HEK293 (cell line): ENCODE data around the gene GNPDA2.

Experiments used
- CTCF ChIA-PET: fragments of 350-600 bp; formaldehyde crosslinking; extraction: SDS; loops from one replicate; lab custom pipeline; 2021; ENCODE audit warnings: antibody characterized with exemption; lab: Yijun Ruan, JAX
- POLR2A ChIA-PET: fragments of 300-600 bp; formaldehyde crosslinking; extraction: SDS; loops from one replicate; lab custom pipeline; 2020; ENCODE audit warnings: antibody characterized with exemption, inconsistent platforms; lab: Yijun Ruan, JAX
- H3K27ac ChIP-seq: fragments of 200-500 bp; sonication (Bioruptor generic); 2 replicates; pipeline ENCODE4 v1.5.1; 2014; ENCODE audit warnings: low read depth, low read length, control low read depth, inconsistent platforms; ENCODE audit errors: extremely low read depth
- H3K36me3 ChIP-seq, 2 experiments: fragments of 200-500 bp in 1 of 2; sonication (Bioruptor generic) in 1 of 2; 1 replicate in 1 of 2; 2 replicates in 1 of 2; pipeline ENCODE4 v1.5.1; 2014 to 2017; ENCODE audit warnings: inconsistent platforms in 2 of 2, low read length in 2 of 2; ENCODE audit not compliant: control insufficient read depth in 2 of 2, insufficient read depth in 1 of 2
- H3K4me1 ChIP-seq: fragments of 200-500 bp; sonication (Bioruptor generic); 2 replicates; pipeline ENCODE4 v1.5.1; 2014; ENCODE audit warnings: mild to moderate bottlenecking, low read length, inconsistent platforms; ENCODE audit not compliant: control insufficient read depth, insufficient read depth
- H3K4me3 ChIP-seq: 2 replicates; pipeline ENCODE4 v1.5.1; 2011; ENCODE audit warnings: low read depth, mild to moderate bottlenecking, control low read depth, low read length, moderate library complexity
- H3K9me3 ChIP-seq: fragments of 200-500 bp; sonication (Bioruptor generic); 2 replicates; pipeline ENCODE4 v1.5.1; 2014; ENCODE audit warnings: low read depth, low read length, inconsistent platforms; ENCODE audit not compliant: control insufficient read depth, insufficient read depth
- BCL6B ChIP-seq: fragments of 450-650 bp; formaldehyde crosslinking; IDR thresholded peaks from 2 replicates; pipeline ENCODE4 v1.5.1; 2017; ENCODE audit warnings: missing biosample characterization, missing genetic modification characterization
- GLIS2 ChIP-seq: fragments of 450-650 bp; formaldehyde crosslinking; IDR thresholded peaks from 2 replicates; pipeline ENCODE4 v1.5.1; 2016; ENCODE audit warnings: missing biosample characterization, missing genetic modification characterization
- IKZF3 ChIP-seq: fragments of 450-650 bp; IDR thresholded peaks from 2 replicates; pipeline ENCODE4 v1.5.0; 2018; ENCODE audit warnings: missing biosample characterization, mild to moderate bottlenecking, missing genetic modification characterization, moderate library complexity
- KLF7 ChIP-seq: fragments of 450-650 bp; formaldehyde crosslinking; IDR thresholded peaks from 2 replicates; pipeline ENCODE4 v1.5.1; 2016; ENCODE audit warnings: missing biosample characterization, missing genetic modification characterization, borderline replicate concordance
- PRDM10 ChIP-seq: fragments of 450-650 bp; formaldehyde crosslinking; IDR thresholded peaks from 2 replicates; pipeline ENCODE4 v1.5.1; 2016; ENCODE audit warnings: missing biosample characterization, missing genetic modification characterization
- WT1 ChIP-seq: fragments of 450-650 bp; formaldehyde crosslinking; IDR thresholded peaks from 2 replicates; pipeline ENCODE4 v1.5.1; 2016; ENCODE audit warnings: missing biosample characterization, missing genetic modification characterization
- ZBTB10 ChIP-seq: fragments of 450-650 bp; formaldehyde crosslinking; IDR thresholded peaks from 2 replicates; pipeline ENCODE4 v1.5.1; 2016; ENCODE audit warnings: missing biosample characterization, missing genetic modification characterization
- ZBTB17 ChIP-seq: fragments of 450-650 bp; formaldehyde crosslinking; IDR thresholded peaks from 2 replicates; pipeline ENCODE4 v1.5.1; 2016; ENCODE audit warnings: missing biosample characterization, missing genetic modification characterization
- ZNF133 ChIP-seq: fragments of 450-650 bp; formaldehyde crosslinking; IDR thresholded peaks from 2 replicates; pipeline ENCODE4 v1.5.1; 2016; ENCODE audit warnings: missing biosample characterization, missing genetic modification characterization
- ZNF157 ChIP-seq: fragments of 450-650 bp; formaldehyde crosslinking; IDR thresholded peaks from 2 replicates; pipeline ENCODE4 v1.5.1; 2016; ENCODE audit warnings: missing biosample characterization, missing genetic modification characterization
- ZNF175 ChIP-seq: fragments of 450-650 bp; formaldehyde crosslinking; IDR thresholded peaks from 2 replicates; pipeline ENCODE4 v1.5.1; 2016; ENCODE audit warnings: missing biosample characterization, missing genetic modification characterization
- ZNF214 ChIP-seq: fragments of 450-650 bp; formaldehyde crosslinking; IDR thresholded peaks from 2 replicates; pipeline ENCODE4 v1.5.1; 2017; ENCODE audit warnings: missing biosample characterization, mild to moderate bottlenecking, missing genetic modification characterization, borderline replicate concordance
- ZNF335 ChIP-seq: fragments of 450-650 bp; formaldehyde crosslinking; conservative IDR thresholded peaks from 2 replicates; pipeline ENCODE4 v1.5.1; 2016; ENCODE audit warnings: missing biosample characterization, missing genetic modification characterization
- ZNF404 ChIP-seq: fragments of 450-650 bp; formaldehyde crosslinking; IDR thresholded peaks from 2 replicates; pipeline ENCODE4 v1.5.1; 2017; ENCODE audit warnings: missing biosample characterization, missing genetic modification characterization
- ZNF449 ChIP-seq: fragments of 450-650 bp; formaldehyde crosslinking; IDR thresholded peaks from 2 replicates; pipeline ENCODE4 v1.5.1; 2017; ENCODE audit warnings: missing biosample characterization, mild to moderate bottlenecking, missing genetic modification characterization, moderate library complexity
- ZNF473 ChIP-seq: fragments of 450-650 bp; formaldehyde crosslinking; IDR thresholded peaks from 2 replicates; pipeline ENCODE4 v1.5.1; 2017; ENCODE audit warnings: missing biosample characterization, missing genetic modification characterization
- ZNF488 ChIP-seq: fragments of 450-650 bp; formaldehyde crosslinking; IDR thresholded peaks from 2 replicates; pipeline ENCODE4 v1.5.1; 2016; ENCODE audit warnings: missing biosample characterization, missing genetic modification characterization
- ZNF549 ChIP-seq: fragments of 450-650 bp; IDR thresholded peaks from 2 replicates; pipeline ENCODE4 v1.5.1; 2018; ENCODE audit warnings: missing biosample characterization, missing genetic modification characterization, mild to moderate bottlenecking, inconsistent platforms, moderate library complexity
- ZNF585B ChIP-seq: fragments of 450-650 bp; formaldehyde crosslinking; IDR thresholded peaks from 2 replicates; pipeline ENCODE4 v1.5.1; 2016; ENCODE audit warnings: missing biosample characterization, missing genetic modification characterization
- ZNF596 ChIP-seq: fragments of 450-650 bp; IDR thresholded peaks from 2 replicates; pipeline ENCODE4 v1.5.0; 2018; ENCODE audit warnings: missing biosample characterization, mild to moderate bottlenecking, missing genetic modification characterization, moderate library complexity
- ZNF692 ChIP-seq: fragments of 450-650 bp; formaldehyde crosslinking; IDR thresholded peaks from 2 replicates; pipeline ENCODE4 v1.5.1; 2016; ENCODE audit warnings: missing biosample characterization, missing genetic modification characterization
- ZNF747 ChIP-seq: fragments of 450-650 bp; formaldehyde crosslinking; IDR thresholded peaks from 2 replicates; pipeline ENCODE4 v1.5.1; 2016; ENCODE audit warnings: missing biosample characterization, missing genetic modification characterization
- ZNF785 ChIP-seq: fragments of 450-650 bp; formaldehyde crosslinking; IDR thresholded peaks from 2 replicates; pipeline ENCODE4 v1.5.1; 2016; ENCODE audit warnings: missing biosample characterization, missing genetic modification characterization
- ZSCAN30 ChIP-seq: fragments of 450-650 bp; IDR thresholded peaks from 2 replicates; pipeline ENCODE4 v1.5.1; 2018; ENCODE audit warnings: missing biosample characterization, mild to moderate bottlenecking, missing genetic modification characterization, moderate library complexity

The GNPDA2 gene

GRCh38 chr4:44726038-44726871 lies at the start of gene GNPDA2:
GNPDA2 (minus strand) TSS chr4:44726556; CDS start chr4:44722207, 4,349 bp downstream.
- Histone ChIP-seq H3K27ac (no peak within 1 kb of the TSS; the same call in 1 of the 2 replicates), H3K4me1 (no peaks in the 10 kb centered on the region), H3K36me3 (no peaks in the 10 kb centered on the region), H3K9me3 (no peaks in the 10 kb centered on the region), H3K4me3 (peak within 1 kb of the TSS; percentile 74)
- ChIA-PET CTCF (no interaction called here), POLR2A (interaction anchor here (3.5 kb wide), 1 partner anchor 48 kb away, joined by 16 read pairs; the partner anchor contains the start of gene GUF1)
- TF ChIP-seq ZNF175 (tag by site-specific recombination) = no peak
- TF ChIP-seq ZNF785 (tag by site-specific recombination) = no peak
- TF ChIP-seq ZNF157 = no peak
- TF ChIP-seq ZNF596 (tag by site-specific recombination) = peak; percentile 49; the same call in 1 of the 2 replicates
- TF ChIP-seq ZBTB10 (tag by site-specific recombination) = no peak
- no peak for TF ChIP-seq BCL6B (tag by site-specific recombination)
- no peak for TF ChIP-seq IKZF3 (tag by site-specific recombination)
- TF ChIP-seq ZNF335 (tag by site-specific recombination) = peak; percentile 64
- TF ChIP-seq ZNF404 (tag by site-specific recombination) = no peak
- no peak; the same call in 1 of the 2 replicates for TF ChIP-seq ZNF692 (tag by site-specific recombination)
- TF ChIP-seq ZNF214 = no peak
- TF ChIP-seq WT1 (tag by site-specific recombination) = no peak
- no peak for TF ChIP-seq ZNF747 (tag by site-specific recombination)
- no peak for TF ChIP-seq ZNF133
- no peak for TF ChIP-seq ZNF585B (tag by site-specific recombination)
- peak; percentile 77 for TF ChIP-seq GLIS2 (tag by site-specific recombination)
- TF ChIP-seq ZSCAN30 (tag by site-specific recombination) = no peak; the same call in 1 of the 2 replicates
- TF ChIP-seq ZNF473 (tag by site-specific recombination) = no peak
- no peak for TF ChIP-seq KLF7 (tag by site-specific recombination)
- TF ChIP-seq PRDM10 (tag by site-specific recombination) = peak; percentile 34
- TF ChIP-seq ZBTB17 = peak; percentile 64; the same call in 1 of the 2 replicates
- no peak for TF ChIP-seq ZNF549 (tag by site-specific recombination)
- no peak for TF ChIP-seq ZNF488 (tag by site-specific recombination)
- TF ChIP-seq ZNF449 (tag by site-specific recombination) = peak; percentile 32; the same call in 1 of the 2 replicates
